ENCODE data around the gene PAX8.

PAX8 gene

DNA sequence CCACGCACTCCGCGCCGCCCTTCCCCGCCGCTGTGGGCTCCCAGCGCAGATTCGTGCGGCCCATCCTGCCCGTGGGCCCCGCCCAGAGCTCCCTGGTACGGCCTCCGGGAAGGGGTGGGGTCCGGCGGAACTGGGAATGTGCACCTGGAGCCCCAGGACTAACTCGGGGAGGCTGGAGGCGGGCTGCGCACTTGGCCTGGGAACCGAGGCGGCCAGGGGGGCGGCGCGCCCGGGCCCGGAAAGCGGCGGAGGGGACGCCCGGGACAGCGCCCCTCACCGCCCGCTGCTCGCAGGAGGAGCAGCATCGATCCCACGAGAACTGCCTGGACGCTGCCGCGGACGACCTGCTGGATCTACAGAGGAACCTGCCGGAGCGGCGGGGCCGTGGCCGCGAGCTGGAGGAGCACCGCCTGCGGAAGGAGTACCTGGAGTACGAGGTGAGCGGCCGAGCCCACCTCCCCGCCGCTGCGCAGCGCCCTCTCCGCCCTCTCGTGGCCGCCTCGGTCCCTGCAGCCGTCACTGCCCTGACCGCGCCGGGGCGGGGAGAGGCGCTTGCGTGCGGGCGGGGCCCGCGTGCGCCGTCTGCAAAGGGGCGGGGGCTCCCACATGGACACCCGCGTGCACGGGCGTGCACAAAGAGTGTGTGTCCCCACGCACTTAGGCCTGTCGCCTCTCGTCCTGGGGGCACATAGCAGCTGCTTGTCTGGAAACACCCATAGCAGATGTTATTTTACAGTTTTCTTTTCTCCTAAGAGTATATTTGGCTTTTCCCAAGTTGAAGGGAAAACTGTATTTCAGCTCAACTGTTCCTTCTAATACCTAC lies 79.7 kb downstream of the PAX8 start (continued):
- TF ChIP-seq, protein P1, sequence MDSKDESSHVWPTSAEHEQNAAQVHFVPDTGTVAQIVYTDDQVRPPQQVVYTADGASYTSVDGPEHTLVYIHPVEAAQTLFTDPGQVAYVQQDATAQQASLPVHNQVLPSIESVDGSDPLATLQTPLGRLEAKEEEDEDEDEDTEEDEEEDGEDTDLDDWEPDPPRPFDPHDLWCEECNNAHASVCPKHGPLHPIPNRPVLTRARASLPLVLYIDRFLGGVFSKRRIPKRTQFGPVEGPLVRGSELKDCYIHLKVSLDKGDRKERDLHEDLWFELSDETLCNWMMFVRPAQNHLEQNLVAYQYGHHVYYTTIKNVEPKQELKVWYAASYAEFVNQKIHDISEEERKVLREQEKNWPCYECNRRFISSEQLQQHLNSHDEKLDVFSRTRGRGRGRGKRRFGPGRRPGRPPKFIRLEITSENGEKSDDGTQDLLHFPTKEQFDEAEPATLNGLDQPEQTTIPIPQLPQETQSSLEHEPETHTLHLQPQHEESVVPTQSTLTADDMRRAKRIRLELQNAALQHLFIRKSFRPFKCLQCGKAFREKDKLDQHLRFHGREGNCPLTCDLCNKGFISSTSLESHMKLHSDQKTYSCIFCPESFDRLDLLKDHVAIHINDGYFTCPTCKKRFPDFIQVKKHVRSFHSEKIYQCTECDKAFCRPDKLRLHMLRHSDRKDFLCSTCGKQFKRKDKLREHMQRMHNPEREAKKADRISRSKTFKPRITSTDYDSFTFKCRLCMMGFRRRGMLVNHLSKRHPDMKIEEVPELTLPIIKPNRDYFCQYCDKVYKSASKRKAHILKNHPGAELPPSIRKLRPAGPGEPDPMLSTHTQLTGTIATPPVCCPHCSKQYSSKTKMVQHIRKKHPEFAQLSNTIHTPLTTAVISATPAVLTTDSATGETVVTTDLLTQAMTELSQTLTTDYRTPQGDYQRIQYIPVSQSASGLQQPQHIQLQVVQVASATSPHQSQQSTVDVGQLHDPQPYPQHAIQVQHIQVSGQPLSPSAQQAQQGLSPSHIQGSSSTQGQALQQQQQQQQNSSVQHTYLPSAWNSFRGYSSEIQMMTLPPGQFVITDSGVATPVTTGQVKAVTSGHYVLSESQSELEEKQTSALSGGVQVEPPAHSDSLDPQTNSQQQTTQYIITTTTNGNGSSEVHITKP (tag by site-specific recombination; IDR thresholded peaks at IDR 0.05): peak; percentile 55
- no peak for TF ChIP-seq ZNF133 (tag by site-specific recombination; IDR thresholded peaks at IDR 0.05)
- peak; percentile 41; the same call in 1 of the 2 replicates for TF ChIP-seq ZFP69B (tag by site-specific recombination; IDR thresholded peaks at IDR 0.05)
- TF ChIP-seq SCRT1 (tag by site-specific recombination; IDR thresholded peaks at IDR 0.05; ENCODE audit: borderline replicate concordance): no peak
- TF ChIP-seq, protein P2, sequence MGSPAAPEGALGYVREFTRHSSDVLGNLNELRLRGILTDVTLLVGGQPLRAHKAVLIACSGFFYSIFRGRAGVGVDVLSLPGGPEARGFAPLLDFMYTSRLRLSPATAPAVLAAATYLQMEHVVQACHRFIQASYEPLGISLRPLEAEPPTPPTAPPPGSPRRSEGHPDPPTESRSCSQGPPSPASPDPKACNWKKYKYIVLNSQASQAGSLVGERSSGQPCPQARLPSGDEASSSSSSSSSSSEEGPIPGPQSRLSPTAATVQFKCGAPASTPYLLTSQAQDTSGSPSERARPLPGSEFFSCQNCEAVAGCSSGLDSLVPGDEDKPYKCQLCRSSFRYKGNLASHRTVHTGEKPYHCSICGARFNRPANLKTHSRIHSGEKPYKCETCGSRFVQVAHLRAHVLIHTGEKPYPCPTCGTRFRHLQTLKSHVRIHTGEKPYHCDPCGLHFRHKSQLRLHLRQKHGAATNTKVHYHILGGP (tag by site-specific recombination; IDR thresholded peaks at IDR 0.05): no peak
- TF ChIP-seq ZSCAN23 (tag by site-specific recombination; IDR thresholded peaks at IDR 0.05): no peak
- no peak for TF ChIP-seq ZNF658 (tag by site-specific recombination; IDR thresholded peaks at IDR 0.05)
- TF ChIP-seq ZNF624 (tag by site-specific recombination; IDR thresholded peaks at IDR 0.05): no peak
- TF ChIP-seq, protein P3, sequence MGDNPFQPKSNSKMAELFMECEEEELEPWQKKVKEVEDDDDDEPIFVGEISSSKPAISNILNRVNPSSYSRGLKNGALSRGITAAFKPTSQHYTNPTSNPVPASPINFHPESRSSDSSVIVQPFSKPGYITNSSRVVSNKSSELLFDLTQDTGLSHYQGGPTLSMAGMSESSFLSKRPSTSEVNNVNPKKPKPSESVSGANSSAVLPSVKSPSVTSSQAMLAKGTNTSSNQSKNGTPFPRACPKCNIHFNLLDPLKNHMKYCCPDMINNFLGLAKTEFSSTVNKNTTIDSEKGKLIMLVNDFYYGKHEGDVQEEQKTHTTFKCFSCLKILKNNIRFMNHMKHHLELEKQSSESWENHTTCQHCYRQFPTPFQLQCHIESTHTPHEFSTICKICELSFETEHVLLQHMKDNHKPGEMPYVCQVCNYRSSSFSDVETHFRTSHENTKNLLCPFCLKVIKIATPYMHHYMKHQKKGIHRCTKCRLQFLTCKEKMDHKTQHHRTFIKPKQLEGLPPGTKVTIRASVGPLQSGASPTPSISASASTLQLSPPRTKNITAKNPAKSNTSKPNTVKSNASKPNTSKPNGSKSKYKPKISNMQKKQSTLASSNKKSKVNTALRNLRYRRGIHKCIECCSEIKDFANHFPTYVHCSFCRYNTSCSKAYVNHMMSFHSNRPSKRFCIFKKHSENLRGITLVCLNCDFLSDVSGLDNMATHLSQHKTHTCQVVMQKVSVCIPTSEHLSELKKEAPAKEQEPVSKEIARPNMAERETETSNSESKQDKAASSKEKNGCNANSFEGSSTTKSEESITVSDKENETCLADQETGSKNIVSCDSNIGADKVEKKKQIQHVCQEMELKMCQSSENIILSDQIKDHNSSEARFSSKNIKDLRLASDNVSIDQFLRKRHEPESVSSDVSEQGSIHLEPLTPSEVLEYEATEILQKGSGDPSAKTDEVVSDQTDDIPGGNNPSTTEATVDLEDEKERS (tag by site-specific recombination; IDR thresholded peaks at IDR 0.05): no peak
- no peak for TF ChIP-seq GFI1B (tag by site-specific recombination; IDR thresholded peaks at IDR 0.05)
- TF ChIP-seq ZNF510 (tag by site-specific recombination; IDR thresholded peaks at IDR 0.05; ENCODE audit: insufficient replicate concordance): no peak
- TF ChIP-seq ZNF837 (tag by site-specific recombination; IDR thresholded peaks at IDR 0.05): no peak
- TF ChIP-seq, protein P4, sequence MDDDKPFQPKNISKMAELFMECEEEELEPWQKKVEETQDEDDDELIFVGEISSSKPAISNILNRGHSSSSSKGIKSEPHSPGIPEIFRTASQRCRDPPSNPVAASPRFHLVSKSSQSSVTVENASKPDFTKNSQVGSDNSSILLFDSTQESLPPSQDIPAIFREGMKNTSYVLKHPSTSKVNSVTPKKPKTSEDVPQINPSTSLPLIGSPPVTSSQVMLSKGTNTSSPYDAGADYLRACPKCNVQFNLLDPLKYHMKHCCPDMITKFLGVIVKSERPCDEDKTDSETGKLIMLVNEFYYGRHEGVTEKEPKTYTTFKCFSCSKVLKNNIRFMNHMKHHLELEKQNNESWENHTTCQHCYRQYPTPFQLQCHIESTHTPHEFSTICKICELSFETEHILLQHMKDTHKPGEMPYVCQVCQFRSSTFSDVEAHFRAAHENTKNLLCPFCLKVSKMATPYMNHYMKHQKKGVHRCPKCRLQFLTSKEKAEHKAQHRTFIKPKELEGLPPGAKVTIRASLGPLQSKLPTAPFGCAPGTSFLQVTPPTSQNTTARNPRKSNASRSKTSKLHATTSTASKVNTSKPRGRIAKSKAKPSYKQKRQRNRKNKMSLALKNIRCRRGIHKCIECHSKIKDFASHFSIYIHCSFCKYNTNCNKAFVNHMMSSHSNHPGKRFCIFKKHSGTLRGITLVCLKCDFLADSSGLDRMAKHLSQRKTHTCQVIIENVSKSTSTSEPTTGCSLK (tag by site-specific recombination; IDR thresholded peaks at IDR 0.05): no peak
- TF ChIP-seq, protein P5, sequence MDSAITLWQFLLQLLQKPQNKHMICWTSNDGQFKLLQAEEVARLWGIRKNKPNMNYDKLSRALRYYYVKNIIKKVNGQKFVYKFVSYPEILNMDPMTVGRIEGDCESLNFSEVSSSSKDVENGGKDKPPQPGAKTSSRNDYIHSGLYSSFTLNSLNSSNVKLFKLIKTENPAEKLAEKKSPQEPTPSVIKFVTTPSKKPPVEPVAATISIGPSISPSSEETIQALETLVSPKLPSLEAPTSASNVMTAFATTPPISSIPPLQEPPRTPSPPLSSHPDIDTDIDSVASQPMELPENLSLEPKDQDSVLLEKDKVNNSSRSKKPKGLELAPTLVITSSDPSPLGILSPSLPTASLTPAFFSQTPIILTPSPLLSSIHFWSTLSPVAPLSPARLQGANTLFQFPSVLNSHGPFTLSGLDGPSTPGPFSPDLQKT (IDR thresholded peaks at IDR 0.05; ENCODE audit: borderline replicate concordance, low read depth, low read length): no peak
- TF ChIP-seq ZFP41 (tag by site-specific recombination; IDR thresholded peaks at IDR 0.05; ENCODE audit: borderline replicate concordance): no peak
- no peak for TF ChIP-seq ZNF19 (tag by site-specific recombination; IDR thresholded peaks at IDR 0.05; ENCODE audit: low read depth)
- no peak for TF ChIP-seq ZNF274 (IDR thresholded peaks at IDR 0.05; ENCODE audit: low read length)
- TF ChIP-seq ZNF274 (tag by site-specific recombination; IDR thresholded peaks at IDR 0.05; ENCODE audit: borderline replicate concordance): no peak
- no peak for TF ChIP-seq ZNF121 (tag by site-specific recombination; IDR thresholded peaks at IDR 0.05)
- TF ChIP-seq ZNF571 (tag by site-specific recombination; IDR thresholded peaks at IDR 0.05): no peak
- TF ChIP-seq, protein P6, sequence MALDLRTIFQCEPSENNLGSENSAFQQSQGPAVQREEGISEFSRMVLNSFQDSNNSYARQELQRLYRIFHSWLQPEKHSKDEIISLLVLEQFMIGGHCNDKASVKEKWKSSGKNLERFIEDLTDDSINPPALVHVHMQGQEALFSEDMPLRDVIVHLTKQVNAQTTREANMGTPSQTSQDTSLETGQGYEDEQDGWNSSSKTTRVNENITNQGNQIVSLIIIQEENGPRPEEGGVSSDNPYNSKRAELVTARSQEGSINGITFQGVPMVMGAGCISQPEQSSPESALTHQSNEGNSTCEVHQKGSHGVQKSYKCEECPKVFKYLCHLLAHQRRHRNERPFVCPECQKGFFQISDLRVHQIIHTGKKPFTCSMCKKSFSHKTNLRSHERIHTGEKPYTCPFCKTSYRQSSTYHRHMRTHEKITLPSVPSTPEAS (tag by site-specific recombination; IDR thresholded peaks at IDR 0.05): no peak
- TF ChIP-seq, protein P7, sequence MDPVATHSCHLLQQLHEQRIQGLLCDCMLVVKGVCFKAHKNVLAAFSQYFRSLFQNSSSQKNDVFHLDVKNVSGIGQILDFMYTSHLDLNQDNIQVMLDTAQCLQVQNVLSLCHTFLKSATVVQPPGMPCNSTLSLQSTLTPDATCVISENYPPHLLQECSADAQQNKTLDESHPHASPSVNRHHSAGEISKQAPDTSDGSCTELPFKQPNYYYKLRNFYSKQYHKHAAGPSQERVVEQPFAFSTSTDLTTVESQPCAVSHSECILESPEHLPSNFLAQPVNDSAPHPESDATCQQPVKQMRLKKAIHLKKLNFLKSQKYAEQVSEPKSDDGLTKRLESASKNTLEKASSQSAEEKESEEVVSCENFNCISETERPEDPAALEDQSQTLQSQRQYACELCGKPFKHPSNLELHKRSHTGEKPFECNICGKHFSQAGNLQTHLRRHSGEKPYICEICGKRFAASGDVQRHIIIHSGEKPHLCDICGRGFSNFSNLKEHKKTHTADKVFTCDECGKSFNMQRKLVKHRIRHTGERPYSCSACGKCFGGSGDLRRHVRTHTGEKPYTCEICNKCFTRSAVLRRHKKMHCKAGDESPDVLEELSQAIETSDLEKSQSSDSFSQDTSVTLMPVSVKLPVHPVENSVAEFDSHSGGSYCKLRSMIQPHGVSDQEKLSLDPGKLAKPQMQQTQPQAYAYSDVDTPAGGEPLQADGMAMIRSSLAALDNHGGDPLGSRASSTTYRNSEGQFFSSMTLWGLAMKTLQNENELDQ (tag by site-specific recombination; IDR thresholded peaks at IDR 0.05; ENCODE audit: low read depth): no peak
